Measurements from ENCODE around the gene MED27. TPM values are rescaled to one million over a fixed set of nuclear protein-coding genes. Genes with fewer than 3 reads are reported as not detected.

Gene MED27
- total and polyA plus RNA-seq, 10 of the 15 experiments (the other 5 are each of a cell fraction or from before 2014, with no cell fraction given) = 20.3 to 50.3 (median 35.5) TPM

GRCh38 chr9:132066057-132066456 is 13.6 kb downstream of the MED27 start:
- in situ Hi-C loops (cut with MboI) = no loop called here
- no peak overlapping the region for H3K4me2 ChIP-seq (ENCODE audit: control insufficient read depth, insufficient read depth)
- no peak overlapping the region for H3K9ac ChIP-seq (ENCODE audit: control insufficient read depth, insufficient read depth, low read length)
- no peaks in the 10 kb centered on the region; the same call in 1 of the 2 replicates for H4K20me1 ChIP-seq (ENCODE audit: control insufficient read depth, insufficient read depth)
- H3K36me3 ChIP-seq (ENCODE audit: control insufficient read depth in 2 of 2, insufficient read depth in 2 of 2, low read length in 1 of 2) = no peaks in the 10 kb centered on the region; a peak in 1 of 4 replicates
- no peaks in the 10 kb centered on the region for H3K9me3 ChIP-seq (replicated peaks; ENCODE audit: control insufficient read depth, insufficient read depth, low read length)
- RAD21 ChIA-PET (ENCODE audit: unreplicated experiment) = no interaction called here
- no peak overlapping the region for H2AFZ ChIP-seq (ENCODE audit: control insufficient read depth, low read depth, low read length)
- H3K4me1 ChIP-seq (ENCODE audit: control insufficient read depth, insufficient read depth, low read length) = no peaks in the 10 kb centered on the region
- SMC1A ChIA-PET (ENCODE audit: uncharacterized antibody, unreplicated experiment) = no interaction called here
- POLR2A ChIA-PET = no interaction called here
- intact Hi-C loops (cut with micrococcal nuclease; ENCODE audit: unreplicated experiment) = no loop called here
- no peaks in the 10 kb centered on the region for H3K27me3 ChIP-seq (replicated peaks in 1 of 2; ENCODE audit: control insufficient read depth in 2 of 2, insufficient read depth in 2 of 2, low read length in 1 of 2)
- no peaks in the 10 kb centered on the region; the same call in 1 of the 2 replicates for H3K79me2 ChIP-seq (ENCODE audit: control insufficient read depth, insufficient read depth, low read length)
- 86% methylated on average over 11 of the region's 11 CpGs for WGBS (ENCODE audit: insufficient coverage, insufficient replicate concordance, low lambda C conversion rate, missing lambda C conversion rate)
- no peak overlapping the region for H3K4me3 ChIP-seq
- CTCF ChIA-PET = no interaction called here
- ATAC-seq (no peak), DNase-seq (ENCODE audit: low read depth, low spot score) (no peak), FAIRE-seq (no peak)
- BruUV-seq (replicated peaks) = no TSS peak
- no peak overlapping the region for H3K27ac ChIP-seq (ENCODE audit: control insufficient read depth, insufficient read depth)
- no peak for TF ChIP-seq SRF (IDR thresholded peaks at IDR 0.05; ENCODE audit: low read depth in 2 of 2, low read length in 2 of 2)
- no peak for TF ChIP-seq NKRF (conservative IDR thresholded peaks at IDR 0.05)
- TF ChIP-seq TCF7 (IDR thresholded peaks at IDR 0.05; ENCODE audit: borderline replicate concordance) = no peak
- TF ChIP-seq CEBPZ (IDR thresholded peaks at IDR 0.05; ENCODE audit: low read depth, low read length) = no peak
- TF ChIP-seq RELB (IDR thresholded peaks at IDR 0.05; ENCODE audit: low read depth) = no peak
- TF ChIP-seq MTA3 (IDR thresholded peaks at IDR 0.05; ENCODE audit: borderline replicate concordance, low read length) = no peak
- TF ChIP-seq EGR1 (IDR thresholded peaks at IDR 0.05; ENCODE audit: borderline replicate concordance in 1 of 2, low read depth in 2 of 2, low read length in 2 of 2) = no peak
- TF ChIP-seq ESRRA (IDR thresholded peaks at IDR 0.05; ENCODE audit: low read length) = no peak
- no peak for TF ChIP-seq ZNF274 (IDR thresholded peaks at IDR 0.05; ENCODE audit: insufficient read depth, insufficient read length)
- TF ChIP-seq ZBTB40 (IDR thresholded peaks at IDR 0.05; ENCODE audit: borderline replicate concordance) = no peak
- TF ChIP-seq ZNF24 (IDR thresholded peaks at IDR 0.05) = no peak
- TF ChIP-seq LARP7 (IDR thresholded peaks at IDR 0.05) = no peak
